GM12872 (cell line): ENCODE measurements around the gene THRB.

Experiments used
- TF ChIP-seq, protein P1 (sequence below): IDR thresholded peaks from 3 replicates; pipeline ENCODE4 v1.5.1; 2011; ENCODE audit warnings: low read depth, mild to moderate bottlenecking, low read length, moderate library complexity; ENCODE audit not compliant: insufficient read depth

THRB gene

DNA sequence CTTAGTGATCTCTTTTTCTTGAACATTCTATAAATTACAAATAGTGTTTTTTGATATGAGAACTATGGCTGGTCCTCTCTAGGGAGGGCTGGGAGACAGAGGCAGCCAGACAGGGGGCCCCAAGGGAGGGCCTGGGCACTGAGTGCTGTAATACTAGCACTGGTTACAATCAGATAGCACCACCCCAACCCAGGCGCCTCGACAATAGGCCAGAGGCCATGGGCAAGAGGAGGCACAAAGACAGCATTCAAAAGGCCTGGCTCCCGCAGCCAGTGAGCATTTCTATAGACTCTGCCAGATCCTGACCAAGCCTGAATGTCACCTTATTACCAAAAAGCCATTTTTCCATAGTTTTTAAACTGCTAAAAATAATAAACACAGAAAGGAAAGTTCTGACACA is 158.5 kb downstream of the THRB start:
- TF ChIP-seq, protein P1, sequence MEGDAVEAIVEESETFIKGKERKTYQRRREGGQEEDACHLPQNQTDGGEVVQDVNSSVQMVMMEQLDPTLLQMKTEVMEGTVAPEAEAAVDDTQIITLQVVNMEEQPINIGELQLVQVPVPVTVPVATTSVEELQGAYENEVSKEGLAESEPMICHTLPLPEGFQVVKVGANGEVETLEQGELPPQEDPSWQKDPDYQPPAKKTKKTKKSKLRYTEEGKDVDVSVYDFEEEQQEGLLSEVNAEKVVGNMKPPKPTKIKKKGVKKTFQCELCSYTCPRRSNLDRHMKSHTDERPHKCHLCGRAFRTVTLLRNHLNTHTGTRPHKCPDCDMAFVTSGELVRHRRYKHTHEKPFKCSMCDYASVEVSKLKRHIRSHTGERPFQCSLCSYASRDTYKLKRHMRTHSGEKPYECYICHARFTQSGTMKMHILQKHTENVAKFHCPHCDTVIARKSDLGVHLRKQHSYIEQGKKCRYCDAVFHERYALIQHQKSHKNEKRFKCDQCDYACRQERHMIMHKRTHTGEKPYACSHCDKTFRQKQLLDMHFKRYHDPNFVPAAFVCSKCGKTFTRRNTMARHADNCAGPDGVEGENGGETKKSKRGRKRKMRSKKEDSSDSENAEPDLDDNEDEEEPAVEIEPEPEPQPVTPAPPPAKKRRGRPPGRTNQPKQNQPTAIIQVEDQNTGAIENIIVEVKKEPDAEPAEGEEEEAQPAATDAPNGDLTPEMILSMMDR, result no peak

DNA sequence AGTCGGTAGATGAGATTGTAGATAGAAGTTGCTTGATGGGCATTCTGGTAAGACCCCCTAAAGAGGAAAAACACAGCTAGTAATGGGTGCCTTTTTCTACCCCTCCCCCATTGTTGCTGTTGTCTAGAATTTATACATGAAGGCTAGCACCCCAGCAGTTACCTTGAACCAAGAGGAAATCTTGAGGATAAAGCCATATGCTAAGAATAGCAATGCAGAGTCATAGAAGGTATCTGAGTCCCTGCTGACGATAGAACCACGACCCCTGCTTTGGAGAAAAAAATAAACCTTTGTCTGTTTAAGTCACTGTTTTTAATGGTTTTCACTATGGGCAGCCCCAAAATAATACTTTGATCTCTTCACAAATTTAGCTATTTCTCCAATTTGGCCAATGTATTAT is 162.6 kb downstream of the THRB start:
- TF ChIP-seq, protein P1, result no peak

DNA sequence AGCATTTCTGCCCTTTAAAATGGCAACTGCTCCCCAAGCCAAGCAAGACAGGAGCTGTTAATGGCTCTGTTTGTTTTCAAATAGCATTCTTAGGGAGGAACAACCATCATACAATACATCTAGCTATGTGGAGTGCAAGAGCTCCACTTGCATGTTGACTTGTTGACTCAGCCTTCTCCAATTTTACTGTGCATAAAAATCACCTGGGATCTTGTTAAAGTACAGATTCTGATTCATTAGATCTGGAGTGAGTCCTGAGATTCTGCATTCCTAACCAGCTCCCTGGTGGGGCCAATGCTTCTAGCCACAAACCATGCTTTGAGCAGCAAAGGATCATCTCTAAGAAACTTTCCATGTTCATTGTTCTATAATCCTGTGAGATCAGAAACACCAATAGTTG is 171.4 kb downstream of the THRB start:
- TF ChIP-seq, protein P1, result no peak

DNA sequence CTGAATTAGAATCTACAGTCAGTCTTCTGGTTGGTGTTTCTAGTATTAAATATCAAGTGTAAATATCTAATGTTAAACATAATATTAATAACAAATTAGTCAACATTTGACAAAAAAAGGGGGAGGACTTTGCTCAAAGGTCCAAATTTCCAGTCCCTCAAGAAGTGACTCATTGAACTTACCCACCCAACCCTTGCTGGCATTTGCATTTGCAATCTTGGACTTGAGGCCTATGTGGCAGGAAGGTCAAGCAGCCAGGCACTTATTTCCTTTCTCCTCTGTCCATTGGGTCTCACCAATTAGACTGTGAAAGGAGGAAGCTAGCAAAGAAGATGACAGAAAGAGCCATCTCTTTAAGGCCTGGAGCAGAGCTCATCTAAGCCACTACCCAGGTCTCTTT is 174.0 kb downstream of the THRB start:
- TF ChIP-seq, protein P1, result no peak

DNA sequence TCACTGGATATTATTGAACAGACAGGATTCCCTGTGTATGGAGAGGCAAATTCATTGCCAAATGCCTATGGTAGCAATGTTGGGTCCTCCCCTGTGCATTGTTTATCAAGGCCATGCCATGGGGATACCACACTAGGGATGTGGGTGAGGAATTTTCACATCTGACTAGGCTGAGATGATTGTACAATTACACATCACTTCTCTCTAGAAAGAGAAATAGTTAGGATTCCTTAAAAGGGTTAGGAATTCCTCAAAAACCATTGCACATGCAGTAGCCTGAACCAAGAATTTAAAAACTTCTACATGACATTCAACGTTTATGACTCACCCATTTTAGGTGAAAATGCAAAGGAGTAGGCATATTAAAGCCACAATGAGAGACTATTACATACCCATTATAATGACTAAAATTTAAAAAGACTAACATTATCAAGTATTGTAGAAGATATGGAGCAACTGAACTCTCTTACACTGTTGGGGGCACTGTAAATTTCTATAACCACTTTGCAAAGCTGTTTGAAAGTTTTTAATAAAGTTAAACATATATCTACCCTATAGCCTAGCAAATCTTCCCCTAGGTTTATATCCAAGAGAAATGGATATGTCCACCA is 175.9 kb downstream of the THRB start:
- TF ChIP-seq, protein P1, result no peak

DNA sequence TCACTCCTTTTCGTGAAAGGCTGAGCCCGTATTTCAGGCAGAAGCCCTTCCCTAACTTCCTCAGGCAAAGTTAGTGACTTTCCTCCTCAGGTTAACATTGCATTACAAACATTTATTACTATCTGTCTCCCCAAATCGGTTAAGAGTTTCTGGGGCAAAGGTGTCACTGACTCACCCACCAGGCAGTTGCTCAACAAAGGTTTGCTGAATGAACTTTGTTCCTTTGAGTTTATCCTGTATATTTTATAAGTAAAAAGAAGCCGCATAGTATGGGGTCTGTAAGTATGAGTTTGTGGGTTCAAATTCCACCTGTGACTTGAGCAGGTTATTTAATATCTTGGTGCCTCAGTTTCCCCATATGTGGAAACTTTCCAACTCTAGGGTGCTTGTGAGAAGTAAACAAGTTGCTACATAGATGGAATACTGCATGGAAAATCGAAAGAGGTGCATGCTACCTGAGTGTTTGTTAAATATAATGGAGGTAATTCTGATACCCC is 177.7 kb downstream of the THRB start:
- TF ChIP-seq, protein P1, result no peak

DNA sequence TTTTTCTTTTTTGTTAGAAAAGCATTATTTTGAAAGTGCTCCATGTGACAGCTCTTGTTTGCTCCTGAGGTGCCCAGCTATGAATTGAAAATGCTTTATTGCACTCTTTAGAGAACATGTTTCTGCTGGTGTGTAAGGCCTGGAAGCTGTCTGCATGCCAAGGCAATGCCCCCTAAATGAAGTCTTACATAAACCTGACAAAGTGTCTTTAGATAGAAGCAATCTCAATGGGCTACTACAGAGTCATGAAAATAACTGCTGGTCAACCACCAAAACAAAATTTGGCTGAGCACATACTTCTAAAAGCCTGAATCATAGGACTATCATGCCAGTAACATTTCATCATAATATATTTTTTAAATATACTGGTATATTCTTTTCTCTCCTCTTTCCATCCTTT is 178.7 kb downstream of the THRB start:
- TF ChIP-seq, protein P1, result no peak
